NB4 (cell line): ENCODE results near the gene KLHDC10.
"Not testable (repeated sequence)": the region's sequence is repeated elsewhere in the genome, so short reads cannot be mapped to it uniquely, and the experiment has no call there.

ENCODE experiments used
- DNase-seq: peaks from one replicate; pipeline ENCODE4 v3.0.0; 2010; ENCODE audit warnings: low read depth
- H3K4me3 ChIP-seq: one replicate; pipeline ENCODE4 v1.5.1; 2011; ENCODE audit warnings: mild to moderate bottlenecking, low read depth, low read length, moderate library complexity
- MAX ChIP-seq: IDR thresholded peaks from 2 replicates; pipeline ENCODE4 v1.6.1; 2011; ENCODE audit warnings: low read depth, low read length
- MYC ChIP-seq: IDR thresholded peaks from 2 replicates; pipeline ENCODE4 v1.6.1; 2011; ENCODE audit warnings: low read depth, low read length
- POLR2A ChIP-seq: IDR thresholded peaks from 2 replicates; pipeline ENCODE4 v1.6.1; 2011; ENCODE audit warnings: mild to moderate bottlenecking; ENCODE audit not compliant: insufficient read length; ENCODE audit errors: extremely low read depth
- TF ChIP-seq, protein P1 (sequence below): IDR thresholded peaks from one replicate; pipeline ENCODE4 v1.5.1; 2012; ENCODE audit warnings: low read depth, low read length

Gene KLHDC10

DNA sequence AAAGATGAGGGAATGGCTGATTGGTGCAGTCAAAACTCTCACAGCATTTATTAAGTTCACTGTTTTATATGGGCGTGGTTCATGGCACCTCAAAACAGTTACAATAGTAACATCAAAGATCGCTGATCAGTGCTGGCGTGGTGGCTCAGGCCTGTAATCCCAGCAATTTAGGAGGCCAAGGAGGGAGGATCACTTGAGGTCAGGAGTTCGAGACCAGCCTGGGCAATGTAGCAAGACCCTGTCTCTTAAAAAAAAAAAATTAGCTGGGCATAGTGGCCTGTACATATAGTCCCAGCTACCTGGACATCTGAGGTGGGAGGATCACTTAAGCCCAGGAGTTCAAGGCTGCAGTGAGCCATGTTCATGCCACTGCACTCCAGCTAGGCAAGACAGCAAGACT, 48.5 kb downstream of the KLHDC10 start:
- TF ChIP-seq POLR2A (no peak), MYC (no peak), MAX (no peak)
- TF ChIP-seq, protein P1, sequence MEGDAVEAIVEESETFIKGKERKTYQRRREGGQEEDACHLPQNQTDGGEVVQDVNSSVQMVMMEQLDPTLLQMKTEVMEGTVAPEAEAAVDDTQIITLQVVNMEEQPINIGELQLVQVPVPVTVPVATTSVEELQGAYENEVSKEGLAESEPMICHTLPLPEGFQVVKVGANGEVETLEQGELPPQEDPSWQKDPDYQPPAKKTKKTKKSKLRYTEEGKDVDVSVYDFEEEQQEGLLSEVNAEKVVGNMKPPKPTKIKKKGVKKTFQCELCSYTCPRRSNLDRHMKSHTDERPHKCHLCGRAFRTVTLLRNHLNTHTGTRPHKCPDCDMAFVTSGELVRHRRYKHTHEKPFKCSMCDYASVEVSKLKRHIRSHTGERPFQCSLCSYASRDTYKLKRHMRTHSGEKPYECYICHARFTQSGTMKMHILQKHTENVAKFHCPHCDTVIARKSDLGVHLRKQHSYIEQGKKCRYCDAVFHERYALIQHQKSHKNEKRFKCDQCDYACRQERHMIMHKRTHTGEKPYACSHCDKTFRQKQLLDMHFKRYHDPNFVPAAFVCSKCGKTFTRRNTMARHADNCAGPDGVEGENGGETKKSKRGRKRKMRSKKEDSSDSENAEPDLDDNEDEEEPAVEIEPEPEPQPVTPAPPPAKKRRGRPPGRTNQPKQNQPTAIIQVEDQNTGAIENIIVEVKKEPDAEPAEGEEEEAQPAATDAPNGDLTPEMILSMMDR: no peak
- H3K4me3 ChIP-seq: no peak overlapping the region
- no peak for DNase-seq

- TF ChIP-seq MYC (no peak), POLR2A (no peak), MAX (no peak)
- TF ChIP-seq, protein P1: no peak
- H3K4me3 ChIP-seq: no peak overlapping the region
- no peak for DNase-seq
These were observed 53.2 kb downstream of the KLHDC10 start for GRCh38 chr7:130123501-130123900.

- TF ChIP-seq MYC (no peak), POLR2A (no peak), MAX (no peak)
- TF ChIP-seq, protein P1: no peak
- H3K4me3 ChIP-seq: no peak overlapping the region
- no peak for DNase-seq
These were observed 54.4 kb downstream of the KLHDC10 start for GRCh38 chr7:130124711-130125110.

GRCh38 chr7:130126840-130127239, 56.5 kb downstream of the KLHDC10 start:
- H3K4me3 ChIP-seq, DNase-seq: not testable (repeated sequence)

DNA sequence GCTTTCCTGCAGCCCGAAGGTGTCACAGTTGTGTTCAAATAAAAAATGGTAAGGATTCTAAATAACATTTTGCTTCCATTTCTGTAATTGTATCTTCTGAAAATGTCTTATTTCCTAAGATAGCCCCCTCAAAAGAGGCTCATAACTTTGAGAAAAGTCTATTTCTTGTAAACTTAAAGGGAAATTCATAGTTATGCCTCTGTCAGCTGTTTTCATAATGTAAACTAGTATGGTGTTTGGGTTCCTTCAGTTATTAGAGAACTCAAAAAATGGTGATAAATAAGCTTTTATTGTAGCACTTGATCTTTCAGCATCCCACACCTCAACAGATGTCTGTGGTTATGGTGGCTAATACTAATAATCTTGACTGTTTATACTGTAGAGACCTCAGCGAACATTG, 57.1 kb downstream of the KLHDC10 start:
- TF ChIP-seq, protein P1: no peak
- TF ChIP-seq MYC (no peak), MAX (no peak)
- no peak overlapping the region for H3K4me3 ChIP-seq

DNA sequence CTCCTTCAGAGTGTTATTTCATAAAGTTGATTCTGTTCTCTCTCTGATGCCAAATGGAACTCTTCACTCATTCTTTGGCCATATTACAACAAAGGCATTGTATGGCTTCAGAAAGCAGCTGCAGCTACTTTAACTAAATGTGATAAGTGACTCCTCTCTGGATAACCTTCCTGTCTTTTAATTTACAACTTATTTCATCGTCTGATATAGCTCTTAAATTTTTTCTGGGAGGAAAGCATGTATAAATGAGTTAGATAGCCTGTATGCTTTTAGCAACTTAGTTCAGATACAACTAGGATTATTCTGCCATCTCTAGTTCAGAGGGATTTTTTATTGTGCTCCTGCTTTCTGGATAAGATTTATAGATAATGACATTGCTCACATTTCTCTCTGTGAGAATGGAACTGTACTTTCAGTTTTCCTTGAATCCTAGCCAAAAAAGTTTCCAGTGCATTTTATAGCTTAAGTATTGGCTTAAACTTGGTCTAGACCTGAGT, 57.5 kb downstream of the KLHDC10 start:
- no peak for DNase-seq
- H3K4me3 ChIP-seq: no peak overlapping the region
- TF ChIP-seq, protein P1: no peak
- TF ChIP-seq MYC (no peak), MAX (no peak), POLR2A (no peak)

More for the DNA sequence above, 57.1 kb downstream of the KLHDC10 start:
- no peak for DNase-seq

GRCh38 chr7:130129011-130129411, 58.7 kb downstream of the KLHDC10 start:
- DNase-seq: no peak
- H3K4me3 ChIP-seq: no peak overlapping the region
- TF ChIP-seq POLR2A (no peak), MAX (no peak), MYC (no peak)
- TF ChIP-seq, protein P1: no peak
